ENCODE results near the gene PRICKLE2. TPM values are rescaled to one million over a fixed set of nuclear protein-coding genes. Genes with fewer than 3 reads are reported as not detected.

Gene PRICKLE2
- total and polyA plus RNA-seq, 10 of the 15 experiments (the other 5 are each of a cell fraction or from before 2014, with no cell fraction given), result 0.11 to 2.6 (median 0.69) TPM

DNA sequence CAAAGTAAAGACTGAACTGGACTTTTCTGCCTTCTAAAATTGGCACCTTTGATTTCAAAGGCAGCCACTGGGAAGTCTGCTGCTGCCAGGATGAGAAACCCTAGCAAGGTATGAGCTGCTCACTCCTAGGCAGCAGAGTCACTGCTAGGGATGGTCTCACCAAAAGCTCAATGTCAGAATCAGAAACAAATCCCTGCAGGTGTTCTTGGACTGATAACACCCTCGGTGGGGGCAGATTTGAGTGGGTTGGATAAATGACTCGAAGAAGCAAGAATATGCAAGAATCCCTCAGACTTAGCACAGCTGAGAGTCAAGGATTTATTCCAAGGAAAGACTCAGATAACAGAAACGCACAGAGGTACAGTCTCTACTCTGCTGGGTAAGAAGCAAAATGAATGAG is 90.4 kb downstream of the PRICKLE2 start:
- no peak overlapping the region for H3K27ac ChIP-seq (ENCODE audit: control insufficient read depth, insufficient read depth)
- no peaks in the 10 kb centered on the region for H3K9me3 ChIP-seq (replicated peaks; ENCODE audit: control insufficient read depth, insufficient read depth, low read length)
- CTCF ChIA-PET, result interaction anchor here (2.0 kb wide), 1 partner anchor 14 kb away, joined by 6 read pairs; no protein-coding TSS in a partner anchor
- ATAC-seq (no peak), FAIRE-seq (no peak), DNase-seq (ENCODE audit: low read depth, low spot score) (no peak)
- no TSS peak for BruUV-seq (replicated peaks)
- POLR2A ChIA-PET, result no interaction called here
- H3K79me2 ChIP-seq (ENCODE audit: control insufficient read depth, insufficient read depth, low read length), result no peaks in the 10 kb centered on the region
- no peaks in the 10 kb centered on the region for H3K4me1 ChIP-seq (ENCODE audit: control insufficient read depth, insufficient read depth, low read length)
- no peak overlapping the region for H3K4me3 ChIP-seq
- H3K27me3 ChIP-seq (replicated peaks in 1 of 2; ENCODE audit: control insufficient read depth in 2 of 2, insufficient read depth in 2 of 2, low read length in 1 of 2), result no peaks in the 10 kb centered on the region
- no peaks in the 10 kb centered on the region for H3K36me3 ChIP-seq (ENCODE audit: control insufficient read depth in 2 of 2, insufficient read depth in 2 of 2, low read length in 1 of 2)
- H3K9ac ChIP-seq (ENCODE audit: control insufficient read depth, insufficient read depth, low read length), result no peak overlapping the region
- RAD21 ChIA-PET (ENCODE audit: unreplicated experiment), result no interaction called here
- no peak overlapping the region for H3K4me2 ChIP-seq (ENCODE audit: control insufficient read depth, insufficient read depth)
- H4K20me1 ChIP-seq (ENCODE audit: control insufficient read depth, insufficient read depth), result no peaks in the 10 kb centered on the region
- 3% methylated on average over 3 of the region's 3 CpGs for WGBS (ENCODE audit: insufficient coverage, insufficient replicate concordance, low lambda C conversion rate, missing lambda C conversion rate)
- TF ChIP-seq NFXL1 (IDR thresholded peaks at IDR 0.05; ENCODE audit: borderline replicate concordance) (0 out of 2 replicates have a peak, but pooled peaks have one; percentile 38), RBBP5 (conservative IDR thresholded peaks at IDR 0.05) (no peak)
- in situ Hi-C loops (cut with MboI) (no loop called here), intact Hi-C loops (cut with micrococcal nuclease; ENCODE audit: unreplicated experiment) (no loop called here)
- SMC1A ChIA-PET (ENCODE audit: uncharacterized antibody, unreplicated experiment), result interaction anchor here (0.7 kb wide), 1 partner anchor 10 kb away, joined by 3 read pairs; no protein-coding TSS in a partner anchor
- no peak overlapping the region for H2AFZ ChIP-seq (ENCODE audit: control insufficient read depth, low read depth, low read length)

DNA sequence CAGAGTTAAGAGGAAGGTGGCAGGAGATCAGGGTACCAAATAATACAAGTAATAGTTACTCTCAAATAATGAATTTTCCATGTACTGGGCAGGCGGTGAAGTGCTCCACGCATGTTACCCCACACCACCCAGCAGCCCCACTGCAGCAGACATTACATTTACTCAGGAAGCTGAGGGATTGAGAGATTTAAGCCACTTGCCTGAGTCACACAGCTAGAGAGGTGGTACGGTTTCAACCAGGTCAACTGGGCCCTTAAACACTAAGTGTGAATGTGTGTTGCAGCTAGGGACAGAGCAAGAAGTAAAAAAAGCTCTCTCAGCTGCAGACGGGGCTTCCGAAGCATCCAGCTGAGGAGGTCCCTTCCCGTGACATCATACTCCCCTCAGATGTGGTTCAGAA is 91.3 kb downstream of the PRICKLE2 start:
- SMC1A ChIA-PET (ENCODE audit: uncharacterized antibody, unreplicated experiment), result interaction anchor here (0.9 kb wide), 1 partner anchor 120 kb away, joined by 3 read pairs; no protein-coding TSS in a partner anchor

More for the DNA sequence above, 91.3 kb downstream of the PRICKLE2 start:
- Histone ChIP-seq H3K4me1 (ENCODE audit: control insufficient read depth, insufficient read depth, low read length) (no peaks in the 10 kb centered on the region), H2AFZ (ENCODE audit: control insufficient read depth, low read depth, low read length) (no peak overlapping the region), H3K4me3 (no peak overlapping the region), H3K4me2 (ENCODE audit: control insufficient read depth, insufficient read depth) (no peak overlapping the region), H3K9me3 (replicated peaks; ENCODE audit: control insufficient read depth, insufficient read depth, low read length) (no peaks in the 10 kb centered on the region), H3K9ac (ENCODE audit: control insufficient read depth, insufficient read depth, low read length) (no peak overlapping the region), H3K27ac (ENCODE audit: control insufficient read depth, insufficient read depth) (no peak overlapping the region), H3K79me2 (ENCODE audit: control insufficient read depth, insufficient read depth, low read length) (no peaks in the 10 kb centered on the region), H3K27me3 (replicated peaks in 1 of 2; ENCODE audit: control insufficient read depth in 2 of 2, insufficient read depth in 2 of 2, low read length in 1 of 2) (no peaks in the 10 kb centered on the region), H3K36me3 (ENCODE audit: control insufficient read depth in 2 of 2, insufficient read depth in 2 of 2, low read length in 1 of 2) (no peaks in the 10 kb centered on the region), H4K20me1 (ENCODE audit: control insufficient read depth, insufficient read depth) (no peaks in the 10 kb centered on the region)
- no TSS peak for BruUV-seq (replicated peaks)
- FAIRE-seq (no peak), ATAC-seq (no peak), DNase-seq (ENCODE audit: low read depth, low spot score) (no peak)
- RAD21 ChIA-PET (ENCODE audit: unreplicated experiment), result no interaction called here
- POLR2A ChIA-PET, result no interaction called here
- 42% methylated on average over 6 of the region's 6 CpGs for WGBS (ENCODE audit: insufficient coverage, insufficient replicate concordance, low lambda C conversion rate, missing lambda C conversion rate)
- in situ Hi-C loops (cut with MboI), result no loop called here
- intact Hi-C loops (cut with micrococcal nuclease; ENCODE audit: unreplicated experiment), result no loop called here
- CTCF ChIA-PET, result interaction anchor here (1.5 to 2.0 kb wide), 2 partner anchors 14 to 19 kb away, joined by 3 to 6 read pairs; no protein-coding TSS in a partner anchor
- no peak for TF ChIP-seq SIN3A (IDR thresholded peaks at IDR 0.05; ENCODE audit: low read depth, low read length)

Measured in GM12878 (cell line).